HUDEP-2 (cell line): ENCODE data around the gene KCNE1.
A peak's percentile ranks its signal among the peaks of the same experiment; 100 is the strongest.
"Not testable (repeated sequence)": the region's sequence is repeated elsewhere in the genome, so short reads cannot be mapped to it uniquely, and the experiment has no call there.

Experiments used
- DNase-seq, 76 experiments: peaks; one replicate each; lab custom pipeline; 2025; ENCODE audit not compliant: unreplicated experiment in 76 of 76; lab: John Stamatoyannopoulos, UW

Gene KCNE1

DNA sequence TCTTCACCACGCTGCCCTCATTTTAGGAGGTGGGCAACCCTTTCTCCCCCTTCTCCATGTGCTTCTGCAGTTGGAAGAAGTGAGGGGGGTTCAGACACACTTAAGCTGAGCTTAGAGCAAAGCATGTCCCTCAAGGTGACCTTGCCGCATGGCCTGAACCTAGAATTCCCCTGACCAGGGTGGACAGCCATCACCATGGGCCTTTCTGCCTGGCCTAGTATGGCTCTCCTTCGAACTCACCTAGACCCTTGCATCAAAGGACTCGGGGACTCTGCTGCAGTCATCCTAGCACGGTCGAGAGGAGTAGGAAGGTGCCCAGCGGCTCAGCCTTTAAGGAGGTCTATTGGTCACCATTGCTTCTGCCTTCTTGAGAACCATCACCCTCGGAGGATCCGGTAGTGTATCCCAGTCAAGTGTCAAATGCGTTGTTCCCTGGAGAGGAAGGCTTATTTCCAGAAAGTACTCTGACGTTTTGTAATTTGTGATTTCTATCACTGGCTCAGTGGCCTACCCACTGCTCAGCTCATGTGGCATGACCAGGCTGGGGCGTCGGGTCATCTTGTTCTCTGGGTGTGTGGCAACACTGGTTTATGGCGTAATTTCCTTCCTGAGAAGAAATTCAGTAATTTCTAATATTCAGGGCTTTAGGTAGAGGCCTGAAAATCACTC lies at the start of gene KCNE1:
TSS of gene KCNE1 (minus strand) at position 424 of the 669 bp plus-strand sequence. CDS start 62,576 bp downstream, outside the sequence.
- DNase-seq: no peak

- DNase-seq: no peak
Observed at GRCh38 chr21:34561806-34562205, 49.8 kb upstream of the KCNE1 start.

DNA sequence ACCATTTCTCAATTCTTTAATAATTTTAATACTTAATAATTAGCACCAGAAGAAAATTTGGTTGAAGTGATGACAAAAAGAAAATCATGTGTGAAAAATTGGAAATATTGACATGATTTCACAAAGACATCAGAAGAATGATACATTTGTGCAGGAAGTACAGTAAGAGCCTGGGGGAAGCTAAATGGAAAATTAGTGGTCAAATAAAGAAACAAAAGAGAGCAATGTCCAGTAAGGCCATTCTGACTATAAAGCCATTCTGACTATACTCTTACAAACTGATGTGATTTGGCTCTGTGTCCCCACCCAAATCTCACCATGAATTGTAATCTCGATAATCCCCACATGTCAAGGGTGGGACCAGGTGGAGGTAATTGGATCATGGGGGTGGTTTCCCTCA lies 48.6 kb upstream of the KCNE1 start:
- no peak for DNase-seq

GRCh38 chr21:34560021-34560420 lies 48.0 kb upstream of the KCNE1 start:
- DNase-seq: no peak

GRCh38 chr21:34559089-34559631 lies 47.1 kb upstream of the KCNE1 start:
- DNase-seq: no peak

DNA sequence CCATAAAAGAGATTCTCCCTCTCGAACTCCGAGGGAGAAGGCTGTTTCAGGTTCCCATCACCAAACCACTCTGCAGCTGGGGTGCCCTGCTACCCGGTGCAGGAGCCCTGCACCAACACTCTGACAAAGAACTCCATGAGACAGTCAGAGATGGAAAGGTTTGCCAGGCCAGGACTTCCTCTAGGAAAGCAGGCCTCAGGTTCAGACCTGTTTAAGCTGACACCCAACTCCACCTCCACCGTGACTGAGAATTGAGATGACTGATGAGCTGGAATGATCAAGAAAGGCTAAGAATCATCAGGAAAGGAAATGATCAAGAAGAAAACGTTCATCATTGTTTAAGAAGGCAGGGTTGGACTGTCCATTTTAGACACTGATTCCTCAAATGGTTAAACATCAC lies 46.2 kb upstream of the KCNE1 start:
- no peak for DNase-seq

DNA sequence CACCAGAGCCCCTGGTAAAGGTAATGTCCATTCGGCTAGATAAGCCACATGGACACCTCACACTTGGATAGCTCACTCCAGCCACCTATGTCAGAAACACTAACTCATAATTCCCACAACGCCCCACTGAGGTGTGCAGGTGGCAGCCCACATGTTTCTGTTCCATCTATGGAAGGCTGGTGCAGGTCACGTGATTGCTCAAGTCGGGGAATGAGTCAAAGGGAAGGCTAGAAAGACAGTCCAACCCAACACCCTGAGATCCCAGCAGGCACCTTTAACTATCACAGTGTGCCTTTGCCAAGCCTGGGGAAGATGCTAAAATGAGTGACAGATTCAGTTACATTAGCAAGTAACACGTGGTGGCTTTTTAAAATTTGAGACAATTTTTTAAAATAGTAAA lies 45.3 kb upstream of the KCNE1 start:
- DNase-seq: no peak

- DNase-seq: not testable (repeated sequence)
Observed at GRCh38 chr21:34554670-34555069, 42.7 kb upstream of the KCNE1 start.

GRCh38 chr21:34554227-34554626 lies 42.2 kb upstream of the KCNE1 start:
- DNase-seq: no peak

DNA sequence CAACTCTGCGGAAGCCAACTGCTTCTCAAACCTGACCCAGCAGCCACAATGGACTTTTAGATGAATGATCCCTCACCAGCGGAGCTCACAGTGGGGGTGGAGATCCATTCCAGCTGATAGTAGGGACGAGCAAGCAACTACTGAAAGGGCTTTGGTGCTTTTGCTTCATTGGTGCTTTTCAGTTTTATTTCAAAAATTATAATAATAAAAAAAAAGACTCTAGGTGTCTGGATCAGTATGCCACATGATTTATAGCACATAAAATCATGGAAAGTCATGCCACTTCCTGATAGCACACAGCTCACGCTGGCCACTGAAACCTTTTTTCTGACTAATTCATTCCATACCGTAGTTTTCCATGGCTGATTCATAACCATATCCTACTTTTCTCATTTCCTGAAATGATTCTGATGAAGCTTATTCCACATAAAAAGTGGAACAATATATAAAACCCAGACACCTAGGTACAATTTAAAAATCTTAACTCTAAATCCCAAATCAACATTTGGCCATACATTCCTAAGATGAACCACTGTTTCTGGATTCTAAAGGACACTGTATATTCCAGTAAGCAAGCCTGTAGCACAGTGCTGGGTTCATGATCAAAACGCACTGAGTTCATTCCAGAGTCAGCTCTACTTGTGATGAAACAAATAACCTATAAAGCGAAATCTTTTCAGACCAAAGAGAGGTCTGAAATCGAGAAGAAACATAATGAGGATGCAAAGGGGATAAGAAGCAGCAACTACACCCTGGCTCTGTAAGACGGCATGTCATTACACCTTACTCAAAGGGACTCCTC lies 41.3 kb upstream of the KCNE1 start:
- DNase-seq: no peak

GRCh38 chr21:34552360-34553098 lies 40.5 kb upstream of the KCNE1 start:
- DNase-seq: no peak

- DNase-seq: no peak
Observed at GRCh38 chr21:34550182-34550799, 38.3 kb upstream of the KCNE1 start.

DNA sequence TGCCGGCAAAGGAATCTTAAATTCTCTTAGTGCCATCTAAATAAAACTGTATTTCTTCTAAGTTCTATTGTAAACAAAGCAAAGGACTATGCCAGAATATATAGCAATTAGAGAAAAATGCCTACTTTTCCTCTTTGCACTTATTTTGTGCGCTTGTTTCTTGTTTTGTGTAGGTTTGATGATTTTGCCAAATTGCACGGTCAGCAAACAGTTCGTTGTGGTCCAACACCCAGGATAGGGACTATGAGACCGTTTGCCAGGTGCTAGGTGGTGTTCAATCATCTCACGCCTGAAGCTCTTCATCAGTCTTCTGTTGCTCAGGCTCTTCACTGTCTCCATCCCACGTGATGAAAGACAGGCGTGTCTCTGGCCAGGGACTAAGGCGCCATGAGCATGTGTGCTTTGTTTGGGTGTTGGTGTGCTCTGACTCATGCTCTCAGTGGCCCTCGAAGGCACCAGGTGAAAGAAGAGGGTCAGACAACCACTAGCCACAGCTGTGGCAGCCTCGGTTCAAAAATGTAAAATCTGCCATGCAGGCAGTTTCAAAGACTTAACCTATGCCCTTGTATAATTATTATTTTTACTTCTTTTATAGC lies 36.9 kb upstream of the KCNE1 start:
- DNase-seq: no peak

DNA sequence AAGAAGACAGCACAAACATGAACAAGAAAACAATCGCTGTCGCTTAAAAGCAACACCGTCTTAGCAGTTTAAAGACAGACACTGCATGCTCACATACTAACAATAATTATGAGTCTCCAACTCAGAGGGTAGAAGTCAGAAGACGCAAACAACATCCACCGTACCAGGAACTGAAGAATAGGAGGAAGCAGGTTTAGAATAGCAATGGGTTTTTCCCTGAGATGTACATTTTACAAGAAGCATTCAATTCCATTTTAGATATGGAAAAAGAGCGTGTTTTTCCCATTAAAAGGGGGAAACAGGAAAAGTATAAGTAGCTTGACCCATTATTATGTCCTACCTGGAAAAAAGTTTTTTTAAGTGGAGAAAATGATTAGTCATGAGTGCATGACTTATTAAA lies 34.5 kb upstream of the KCNE1 start:
- no peak for DNase-seq

- peak in 1 of 76 experiments; percentile 31 for DNase-seq
Observed at GRCh38 chr21:34545079-34545884, 33.3 kb upstream of the KCNE1 start.

- DNase-seq: peak in 72 of 76 experiments; percentile 20 to 92 (median 72)
Observed at GRCh38 chr21:34544032-34544496, 32.1 kb upstream of the KCNE1 start.

DNA sequence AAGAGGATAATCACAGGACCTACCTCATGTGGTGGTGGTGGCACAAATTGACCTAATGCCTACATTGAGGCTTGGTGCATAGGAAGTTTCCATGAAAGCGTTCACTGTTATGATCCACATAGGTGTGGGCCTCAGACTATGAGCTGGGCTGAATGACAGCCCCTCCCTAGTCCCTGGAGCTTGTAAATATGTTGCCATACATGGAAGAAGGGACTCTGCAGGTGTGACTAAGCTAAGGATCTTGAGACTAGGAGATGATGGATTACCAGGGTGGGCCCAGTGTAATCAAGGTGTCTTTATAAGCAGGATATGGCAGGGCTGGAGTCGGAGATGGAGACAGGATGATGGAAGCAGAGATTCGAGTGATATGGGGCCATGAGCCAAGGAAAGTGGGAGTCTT lies 31.0 kb upstream of the KCNE1 start:
- DNase-seq: no peak

DNA sequence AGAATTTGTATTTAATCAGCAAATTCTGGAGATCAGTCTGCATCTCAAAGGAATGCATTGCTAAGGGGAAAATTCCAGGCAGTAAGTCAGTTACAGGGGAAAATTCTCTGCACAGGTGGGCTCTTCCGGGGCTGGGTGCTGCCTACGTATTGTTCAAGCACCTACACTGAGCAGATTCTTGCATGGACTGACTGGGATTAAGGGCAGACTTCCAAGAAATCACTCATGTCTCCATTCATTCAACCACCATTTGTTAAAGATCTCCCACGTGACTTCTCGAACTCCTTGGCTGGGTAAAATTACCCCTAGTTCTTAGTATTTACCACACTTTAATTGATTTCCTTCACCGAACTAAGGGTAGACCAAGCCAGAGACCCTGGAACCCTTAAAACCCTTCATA lies 28.2 kb upstream of the KCNE1 start:
- DNase-seq: no peak

DNA sequence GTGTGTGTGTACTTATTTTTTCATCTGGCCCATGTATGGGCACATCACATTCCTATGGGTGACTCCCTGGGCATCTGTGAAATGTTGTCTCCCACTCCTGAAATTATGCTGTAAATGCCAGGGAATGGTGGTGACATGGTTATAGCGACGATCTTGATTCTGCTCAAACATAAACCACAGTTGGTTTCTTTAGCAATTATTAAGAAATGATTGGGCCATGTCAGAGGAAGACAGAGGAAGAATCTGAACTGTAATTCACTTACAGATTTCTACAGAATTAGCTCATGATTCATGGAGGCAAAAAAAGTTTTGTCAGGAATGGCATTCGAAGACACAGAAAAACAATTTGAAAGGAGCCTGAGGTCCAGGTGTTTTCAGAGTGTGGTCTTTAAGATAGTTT lies 25.8 kb upstream of the KCNE1 start:
- no peak for DNase-seq
